ENCODE measurements around the gene FICD.

DNA sequence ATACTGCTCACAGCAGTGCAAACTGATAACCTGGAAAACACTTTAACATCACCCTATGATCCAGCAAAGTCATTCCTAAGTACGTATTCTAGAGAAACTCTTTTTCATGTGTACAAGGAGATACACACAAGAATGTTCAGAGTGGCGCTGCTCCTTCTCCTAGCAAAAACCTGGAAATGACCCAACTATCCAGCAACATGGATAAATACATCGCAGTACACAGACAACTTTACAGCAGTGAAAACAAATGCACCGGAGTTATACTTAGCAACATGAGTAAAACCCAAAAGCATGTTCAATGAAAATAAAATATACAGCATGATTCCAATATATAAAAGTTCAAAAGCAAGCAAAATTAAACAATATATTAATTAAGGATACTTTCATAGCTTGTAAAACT lies 27.2 kb downstream of the FICD start:
- TF ChIP-seq CTCF (IDR thresholded peaks at IDR 0.05) (no peak), POLR2AphosphoS5 (IDR thresholded peaks at IDR 0.05; ENCODE audit: insufficient read depth in 1 of 2, low read depth in 1 of 2) (no peak)
